Endothelial cell (in vitro differentiated cells): ENCODE results near the gene MIAT. TPM values are rescaled to one million over a fixed set of nuclear protein-coding genes. Genes with fewer than 3 reads are reported as not detected.

ENCODE experiments used
- DNase-seq: peaks from one replicate; pipeline ENCODE4 v3.0.0; 2021; ENCODE audit warnings: low spot score
- H3K27ac Mint-ChIP-seq: one replicate; pipeline ENCODE4 v1.8.0; 2021; ENCODE audit warnings: mixed read lengths, inconsistent platforms; ENCODE audit not compliant: unreplicated experiment
- H3K27me3 Mint-ChIP-seq: one replicate; pipeline ENCODE4 v1.8.0; 2021; ENCODE audit warnings: mild to moderate bottlenecking, moderate library complexity, mixed read lengths, inconsistent platforms; ENCODE audit not compliant: unreplicated experiment
- H3K36me3 Mint-ChIP-seq: one replicate; pipeline ENCODE4 v1.8.0; 2021; ENCODE audit warnings: mild to moderate bottlenecking, low read depth, mixed read lengths, inconsistent platforms; ENCODE audit not compliant: unreplicated experiment
- H3K4me1 Mint-ChIP-seq: one replicate; pipeline ENCODE4 v1.8.0; 2021; ENCODE audit warnings: mild to moderate bottlenecking, mixed read lengths, inconsistent platforms; ENCODE audit not compliant: unreplicated experiment
- H3K4me3 Mint-ChIP-seq: one replicate; pipeline ENCODE4 v1.8.0; 2021; ENCODE audit warnings: mild to moderate bottlenecking, mixed read lengths, inconsistent platforms; ENCODE audit not compliant: unreplicated experiment
- H3K9me3 Mint-ChIP-seq: one replicate; pipeline ENCODE4 v1.8.0; 2021; ENCODE audit warnings: mixed read lengths, inconsistent platforms; ENCODE audit not compliant: unreplicated experiment
- total RNA-seq: library from RNA; stranded (reverse); fragmentation: NEBNext Ultra II Directional; extraction: Animal tissue kit (Norgen Biotek cat#: 25700); gene quantifications from one replicate; pipeline ENCODE4 v1.2.1, GENCODE V29; 2021; ENCODE audit not compliant: unreplicated experiment
- TF ChIP-seq, protein P1 (sequence below): fragments of 200-600 bp; sonication (generic); IDR thresholded peaks from one replicate; pipeline ENCODE4 v1.5.0; 2021; ENCODE audit warnings: antibody characterized with exemption; ENCODE audit not compliant: unreplicated experiment

MIAT gene
- total RNA-seq, 1 donor from 2014 or later, result 1.2 TPM

GRCh38 chr22:26690654-26691376 is 33.4 kb downstream of the MIAT start:
- Mint-ChIP-seq H3K4me3 (no peak overlapping the region), H3K27me3 (no peaks in the 10 kb centered on the region), H3K36me3 (no peaks in the 10 kb centered on the region), H3K27ac (no peak overlapping the region), H3K4me1 (no peaks in the 10 kb centered on the region), H3K9me3 (no peaks in the 10 kb centered on the region)
- TF ChIP-seq, protein P1, sequence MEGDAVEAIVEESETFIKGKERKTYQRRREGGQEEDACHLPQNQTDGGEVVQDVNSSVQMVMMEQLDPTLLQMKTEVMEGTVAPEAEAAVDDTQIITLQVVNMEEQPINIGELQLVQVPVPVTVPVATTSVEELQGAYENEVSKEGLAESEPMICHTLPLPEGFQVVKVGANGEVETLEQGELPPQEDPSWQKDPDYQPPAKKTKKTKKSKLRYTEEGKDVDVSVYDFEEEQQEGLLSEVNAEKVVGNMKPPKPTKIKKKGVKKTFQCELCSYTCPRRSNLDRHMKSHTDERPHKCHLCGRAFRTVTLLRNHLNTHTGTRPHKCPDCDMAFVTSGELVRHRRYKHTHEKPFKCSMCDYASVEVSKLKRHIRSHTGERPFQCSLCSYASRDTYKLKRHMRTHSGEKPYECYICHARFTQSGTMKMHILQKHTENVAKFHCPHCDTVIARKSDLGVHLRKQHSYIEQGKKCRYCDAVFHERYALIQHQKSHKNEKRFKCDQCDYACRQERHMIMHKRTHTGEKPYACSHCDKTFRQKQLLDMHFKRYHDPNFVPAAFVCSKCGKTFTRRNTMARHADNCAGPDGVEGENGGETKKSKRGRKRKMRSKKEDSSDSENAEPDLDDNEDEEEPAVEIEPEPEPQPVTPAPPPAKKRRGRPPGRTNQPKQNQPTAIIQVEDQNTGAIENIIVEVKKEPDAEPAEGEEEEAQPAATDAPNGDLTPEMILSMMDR, result no peak
- no peak for DNase-seq

GRCh38 chr22:26691377-26691716 is 34.0 kb downstream of the MIAT start:
- Mint-ChIP-seq H3K36me3 (no peaks in the 10 kb centered on the region), H3K4me3 (no peak overlapping the region), H3K4me1 (no peaks in the 10 kb centered on the region), H3K27me3 (no peaks in the 10 kb centered on the region), H3K27ac (no peak overlapping the region), H3K9me3 (no peaks in the 10 kb centered on the region)
- TF ChIP-seq, protein P1, result no peak
- DNase-seq, result no peak

DNA sequence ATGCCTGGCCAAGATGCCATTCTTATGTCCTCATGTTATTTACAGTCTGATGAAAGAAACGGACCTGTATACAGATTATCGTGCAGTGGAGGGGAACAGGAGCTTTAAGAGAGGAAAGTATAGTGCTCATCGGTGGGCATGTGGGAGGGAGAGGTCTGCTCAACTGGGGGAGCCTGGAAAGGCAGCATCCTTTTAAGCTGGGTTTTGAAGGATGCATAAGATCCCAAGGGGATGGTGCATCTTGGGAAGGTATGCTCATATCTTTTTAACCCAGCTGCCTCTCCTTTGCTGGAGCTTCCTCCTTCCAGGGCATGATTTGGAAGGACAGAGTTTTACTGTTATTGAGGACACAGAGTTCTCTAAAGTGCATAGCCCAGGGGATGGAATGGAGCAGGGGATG is 34.8 kb downstream of the MIAT start:
- H3K4me3 Mint-ChIP-seq, result no peak overlapping the region

GRCh38 chr22:26697151-26697550 is 39.8 kb downstream of the MIAT start:
- no peak for DNase-seq
- no peaks in the 10 kb centered on the region for H3K4me1 Mint-ChIP-seq
- peaks cover 11% of the 10 kb centered on the region for H3K9me3 Mint-ChIP-seq
- H3K27me3 Mint-ChIP-seq, result no peaks in the 10 kb centered on the region
- peaks cover 12% of the 10 kb centered on the region for H3K36me3 Mint-ChIP-seq
- no peak overlapping the region for H3K27ac Mint-ChIP-seq
- no peak overlapping the region for H3K4me3 Mint-ChIP-seq
- TF ChIP-seq, protein P1, result no peak

More for the DNA sequence above, 34.8 kb downstream of the MIAT start:
- Mint-ChIP-seq H3K27me3 (no peaks in the 10 kb centered on the region), H3K4me1 (no peaks in the 10 kb centered on the region), H3K27ac (no peak overlapping the region), H3K9me3 (no peaks in the 10 kb centered on the region), H3K36me3 (no peaks in the 10 kb centered on the region)
- DNase-seq, result no peak
- TF ChIP-seq, protein P1, result no peak

DNA sequence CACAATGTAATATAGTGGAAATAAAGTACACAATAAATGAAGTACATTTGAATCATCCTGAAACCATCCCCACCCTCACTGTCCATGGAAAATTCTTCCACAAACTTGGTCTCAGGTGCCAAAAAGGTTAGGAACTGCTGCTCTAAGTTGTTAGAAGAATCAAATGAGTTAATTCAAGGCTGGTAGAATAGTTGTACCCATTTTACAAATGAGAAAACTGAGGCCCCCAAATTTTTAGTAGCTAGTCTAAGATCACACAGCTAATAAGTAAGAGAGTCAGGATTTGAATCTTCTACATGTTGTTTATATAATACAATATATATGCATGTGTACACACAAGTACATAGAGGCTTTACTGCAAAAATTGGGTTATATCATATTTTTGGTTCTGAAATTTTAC is 43.1 kb downstream of the MIAT start:
- no peak for DNase-seq
- no peak overlapping the region for H3K27ac Mint-ChIP-seq
- no peaks in the 10 kb centered on the region for H3K4me1 Mint-ChIP-seq
- H3K4me3 Mint-ChIP-seq, result no peak overlapping the region
- TF ChIP-seq, protein P1, result no peak
- peaks cover 12% of the 10 kb centered on the region for H3K36me3 Mint-ChIP-seq
- H3K9me3 Mint-ChIP-seq, result peaks cover 11% of the 10 kb centered on the region
- no peaks in the 10 kb centered on the region for H3K27me3 Mint-ChIP-seq
